IPS-11a (cell line): ENCODE results near the gene DISP2.

ENCODE experiments used
- H3K4me3 ChIP-seq: one replicate; pipeline ENCODE4 v1.5.1; 2013; ENCODE audit warnings: low read depth, low read length, control low read depth

The DISP2 gene

DNA sequence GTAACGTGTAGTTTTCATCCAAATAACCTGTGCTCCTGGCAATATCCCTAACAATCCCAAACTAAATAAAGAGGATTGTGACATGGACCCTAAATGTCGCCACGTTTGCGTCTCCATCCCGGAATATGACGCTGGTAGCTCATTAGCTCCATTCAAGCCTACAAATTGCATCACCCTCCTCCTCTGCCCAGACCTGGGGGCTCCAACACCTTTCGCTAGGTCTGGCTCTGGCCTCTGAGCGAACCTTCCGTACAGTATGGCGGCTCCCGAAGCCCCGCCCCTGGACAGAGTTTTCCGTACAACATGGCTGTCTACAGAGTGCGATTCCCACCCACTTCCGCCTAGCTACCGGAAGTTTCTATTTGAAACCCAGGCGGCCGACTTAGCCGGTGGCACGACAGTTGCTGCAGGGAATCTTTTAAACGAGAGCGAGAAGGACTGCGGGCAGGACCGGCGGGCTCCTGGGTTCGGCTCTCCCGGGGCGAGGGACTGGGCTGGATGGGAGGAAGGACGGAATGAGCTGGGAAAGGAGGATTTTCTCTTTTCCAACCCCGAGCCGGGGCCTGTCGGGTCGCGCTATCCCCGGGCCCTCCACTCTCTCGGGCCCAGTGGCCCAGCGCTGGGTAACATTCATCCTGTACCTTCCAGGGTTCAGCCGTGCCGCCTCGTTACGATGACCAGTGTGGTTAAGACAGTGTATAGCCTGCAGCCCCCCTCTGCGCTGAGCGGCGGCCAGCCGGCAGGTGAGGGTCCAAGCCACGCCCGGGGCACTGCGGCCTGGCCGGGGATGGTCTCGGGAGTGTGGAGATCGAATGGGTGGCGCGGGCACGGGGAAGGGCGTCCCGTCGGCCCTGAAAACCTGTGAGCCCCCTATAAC is 24.8 kb downstream of the DISP2 start, which contains the start of gene KNSTRN:
Gene KNSTRN, plus strand, starts transcription at position 142 of the 877 bp plus-strand sequence. Its CDS starts 115 bp downstream, at position 257.
- peak within 1 kb of the TSS; percentile 94 for H3K4me3 ChIP-seq

DNA sequence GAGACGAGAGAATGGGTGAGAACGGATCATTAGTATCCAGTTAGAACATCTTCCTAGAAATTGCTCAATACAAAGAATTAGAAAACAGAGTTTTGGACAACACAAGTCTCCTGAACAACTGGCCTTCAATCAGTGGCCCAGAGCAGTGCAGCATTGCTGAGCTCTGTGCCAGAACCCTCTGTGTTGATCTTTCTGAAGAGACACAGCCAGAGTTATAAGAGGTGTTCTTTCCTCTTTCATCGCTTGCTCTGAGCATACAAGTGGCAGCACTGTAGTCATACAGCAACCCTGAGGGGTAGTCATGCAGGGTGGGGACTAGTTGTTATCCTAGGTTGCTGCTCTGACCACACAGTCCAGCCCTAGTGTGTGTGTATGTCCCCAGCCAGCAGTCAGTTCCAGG is 28.5 kb downstream of the DISP2 start:
- no peak overlapping the region for H3K4me3 ChIP-seq

DNA sequence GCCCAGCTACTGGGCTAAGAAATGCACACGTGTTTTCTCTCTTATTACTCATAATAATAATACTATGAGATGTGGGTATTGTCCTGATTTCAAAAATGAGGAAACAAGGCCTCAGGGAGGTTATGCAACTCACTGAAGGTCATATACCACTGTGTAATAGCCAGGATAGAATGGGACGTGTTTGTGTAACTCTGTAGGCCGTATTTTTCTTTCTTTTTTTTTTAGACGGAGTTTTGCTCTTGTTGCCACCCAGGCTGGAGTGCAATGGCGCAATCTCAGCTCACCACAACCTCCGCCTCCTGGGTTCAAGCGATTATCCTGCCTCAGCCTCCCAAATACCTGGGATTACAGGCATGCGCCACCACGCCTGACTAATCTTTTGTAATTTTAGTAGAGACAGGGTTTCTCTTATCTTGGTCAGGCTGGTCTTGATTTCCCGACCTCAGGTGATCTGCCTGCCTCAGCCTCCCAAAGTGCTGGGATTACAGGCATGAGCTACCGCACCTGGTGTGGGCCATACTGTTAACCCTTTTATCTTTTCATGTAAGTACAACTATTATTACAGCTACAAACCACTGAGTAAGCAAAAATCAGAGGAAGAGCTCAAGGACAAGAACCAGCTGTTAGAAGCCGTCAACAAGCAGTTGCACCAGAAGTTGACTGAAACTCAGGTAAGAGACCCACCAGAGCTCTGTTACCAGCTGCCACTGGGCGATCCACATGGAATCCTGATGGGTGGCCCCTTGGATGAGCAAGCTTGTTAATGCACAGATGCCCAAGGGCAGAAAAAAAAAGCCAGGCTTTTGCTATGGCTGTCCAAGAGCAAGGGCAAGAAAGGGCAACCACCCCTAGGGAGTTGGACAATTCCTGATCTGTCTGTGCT is 31.2 kb downstream of the DISP2 start:
- H3K4me3 ChIP-seq = no peak overlapping the region

DNA sequence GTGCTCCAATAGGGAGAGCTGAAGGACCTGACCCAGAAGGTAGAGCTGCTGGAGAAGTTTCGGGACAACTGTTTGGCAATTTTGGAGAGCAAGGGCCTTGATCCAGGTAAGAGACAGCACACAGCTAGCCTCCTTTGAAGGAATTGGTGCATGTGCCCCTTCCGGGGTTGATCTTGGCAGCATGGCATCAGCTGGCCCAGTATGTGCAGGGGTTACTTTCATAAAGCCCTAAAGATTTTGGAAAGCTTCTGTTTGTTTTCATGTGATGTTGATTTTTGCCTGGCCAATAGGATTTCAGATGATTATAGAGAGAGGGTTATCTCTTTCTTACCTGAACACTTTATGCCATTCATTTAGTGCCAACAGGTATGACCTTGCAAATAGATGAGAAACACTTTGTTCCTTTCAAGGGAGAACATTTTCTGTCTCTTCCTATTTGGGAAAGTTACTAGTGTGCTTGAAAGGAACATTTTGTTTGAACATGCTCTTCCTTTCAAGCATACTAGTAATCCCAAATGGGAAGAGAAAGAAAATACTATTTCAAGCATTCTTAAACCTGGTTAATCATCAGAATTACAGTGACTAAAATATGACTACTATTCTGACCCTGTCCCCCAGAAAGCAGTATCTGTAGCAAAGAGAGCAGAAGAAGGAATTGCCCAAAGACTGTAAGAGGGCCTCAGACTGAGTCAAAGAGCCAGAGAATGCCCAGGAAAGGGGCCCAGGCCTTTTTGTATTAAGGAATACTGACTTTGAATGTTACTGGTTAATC is 32.0 kb downstream of the DISP2 start:
- H3K4me3 ChIP-seq = no peak overlapping the region

DNA sequence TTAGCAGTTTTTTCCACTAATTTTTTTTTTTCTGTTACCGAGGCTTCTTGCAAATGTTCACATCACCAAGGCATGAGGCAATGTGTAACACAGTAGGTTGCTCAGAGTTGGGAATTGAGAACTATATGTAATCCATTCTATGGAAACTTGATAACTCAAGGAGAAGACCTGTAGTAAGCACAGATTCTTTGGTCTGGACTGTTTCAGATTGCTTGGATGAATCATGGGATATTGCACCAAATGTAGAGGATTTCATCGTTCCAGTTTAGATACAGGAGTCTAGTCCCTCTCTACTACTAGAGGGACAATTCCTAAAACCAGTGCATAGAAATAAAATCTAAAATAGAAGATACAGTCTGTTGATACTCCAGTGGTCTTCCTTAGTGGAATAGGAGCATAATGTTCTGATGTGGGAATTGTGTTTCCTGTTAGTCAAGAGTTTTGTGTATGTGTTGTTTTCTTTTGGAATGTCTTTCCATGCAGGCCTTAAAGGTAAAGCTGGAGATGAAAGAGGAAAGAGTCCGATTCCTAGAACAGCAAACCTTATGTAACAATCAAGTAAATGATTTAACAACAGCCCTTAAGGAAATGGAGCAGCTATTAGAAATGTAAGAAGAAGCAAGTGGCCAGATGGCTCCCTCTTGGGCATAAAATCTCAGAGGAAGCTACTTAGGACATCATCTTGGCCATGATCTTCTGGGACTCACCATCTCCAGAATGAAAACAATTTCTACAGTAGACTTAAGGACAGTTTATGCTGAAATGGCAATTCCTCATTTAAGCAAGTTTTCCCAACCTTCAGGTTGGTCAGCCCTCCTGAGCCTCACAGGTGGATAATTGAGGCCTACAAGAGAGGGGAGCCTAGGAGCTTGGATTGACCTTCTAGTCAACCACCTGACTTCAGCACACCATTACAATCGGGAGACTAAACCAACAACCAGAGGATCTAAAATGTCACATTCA is 35.2 kb downstream of the DISP2 start:
- H3K4me3 ChIP-seq = no peak overlapping the region

DNA sequence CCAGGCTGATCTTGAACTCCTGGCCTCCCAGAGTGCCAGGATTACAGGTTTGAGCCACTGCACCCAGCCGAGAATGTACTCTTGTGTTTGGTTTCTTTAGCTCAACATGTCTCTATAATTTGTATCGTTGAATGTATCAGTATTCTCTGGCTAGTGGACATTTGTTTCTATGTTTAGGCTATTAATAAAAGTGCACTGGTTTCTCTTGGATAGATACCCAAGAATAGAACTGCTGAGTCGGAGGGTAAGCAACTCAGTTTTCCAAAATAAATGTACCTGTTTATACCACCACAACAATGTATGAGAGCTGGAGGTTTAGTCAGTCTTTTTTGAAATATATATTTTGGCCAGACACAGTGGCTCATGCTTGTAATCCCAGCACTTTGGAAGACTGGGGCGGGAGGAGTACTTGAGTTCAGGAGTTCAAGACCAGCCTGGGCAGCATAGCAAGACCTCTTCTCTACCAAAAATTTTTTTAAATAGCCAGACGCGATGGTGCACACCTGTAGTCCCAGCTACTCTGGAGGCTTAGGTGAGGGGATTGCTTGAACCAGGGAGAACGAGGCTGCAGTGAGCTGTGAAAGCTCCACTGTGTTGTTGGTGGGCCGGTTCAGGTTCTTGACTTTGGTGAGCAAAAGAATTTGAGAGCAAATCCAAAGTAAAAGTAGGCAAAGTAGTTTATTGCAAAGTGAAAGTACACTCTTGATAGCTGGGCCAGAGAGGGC is 39.8 kb downstream of the DISP2 start:
- no peak overlapping the region for H3K4me3 ChIP-seq

DNA sequence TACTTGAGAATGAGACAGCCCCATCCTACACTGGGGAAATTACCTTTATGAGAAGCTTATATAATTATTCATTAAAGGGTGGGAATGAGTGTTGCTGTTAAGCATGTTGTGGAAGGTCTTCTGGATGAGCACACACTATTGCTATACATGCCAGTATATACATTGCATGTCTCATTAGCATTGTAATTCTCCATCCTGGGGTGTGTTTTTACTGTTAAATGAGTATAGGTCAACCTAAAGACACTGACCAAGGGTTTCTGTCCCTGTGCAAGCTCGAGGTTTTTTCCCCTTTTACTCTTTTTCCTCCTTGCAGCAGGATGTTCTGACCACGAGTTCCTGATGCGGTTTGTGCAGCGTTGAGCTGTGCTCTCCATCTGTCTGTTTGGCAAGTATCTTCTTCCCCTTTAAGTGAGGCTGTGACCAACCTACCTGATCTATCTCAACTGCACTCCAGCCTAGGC is 40.4 kb downstream of the DISP2 start:
- no peak overlapping the region for H3K4me3 ChIP-seq

DNA sequence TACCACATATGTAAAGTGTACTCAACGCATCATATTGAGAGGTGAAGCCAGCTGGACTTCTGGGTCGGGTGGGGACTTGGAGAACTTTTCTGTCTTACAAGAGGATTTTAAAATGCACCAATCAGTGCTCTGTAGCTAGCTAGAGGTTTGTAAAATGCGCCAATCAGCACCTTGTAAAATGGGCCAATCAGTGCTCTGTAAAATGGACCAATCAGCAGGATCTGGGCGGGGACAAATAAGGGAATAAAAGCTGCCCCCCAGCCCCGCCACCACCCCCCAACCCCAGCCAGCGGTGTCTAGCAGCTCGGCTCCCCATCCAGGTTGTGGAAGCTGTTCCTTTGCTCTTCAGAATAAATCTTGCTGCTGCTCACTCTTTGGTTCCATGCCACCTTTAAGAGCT is 41.4 kb downstream of the DISP2 start:
- H3K4me3 ChIP-seq = no peak overlapping the region

DNA sequence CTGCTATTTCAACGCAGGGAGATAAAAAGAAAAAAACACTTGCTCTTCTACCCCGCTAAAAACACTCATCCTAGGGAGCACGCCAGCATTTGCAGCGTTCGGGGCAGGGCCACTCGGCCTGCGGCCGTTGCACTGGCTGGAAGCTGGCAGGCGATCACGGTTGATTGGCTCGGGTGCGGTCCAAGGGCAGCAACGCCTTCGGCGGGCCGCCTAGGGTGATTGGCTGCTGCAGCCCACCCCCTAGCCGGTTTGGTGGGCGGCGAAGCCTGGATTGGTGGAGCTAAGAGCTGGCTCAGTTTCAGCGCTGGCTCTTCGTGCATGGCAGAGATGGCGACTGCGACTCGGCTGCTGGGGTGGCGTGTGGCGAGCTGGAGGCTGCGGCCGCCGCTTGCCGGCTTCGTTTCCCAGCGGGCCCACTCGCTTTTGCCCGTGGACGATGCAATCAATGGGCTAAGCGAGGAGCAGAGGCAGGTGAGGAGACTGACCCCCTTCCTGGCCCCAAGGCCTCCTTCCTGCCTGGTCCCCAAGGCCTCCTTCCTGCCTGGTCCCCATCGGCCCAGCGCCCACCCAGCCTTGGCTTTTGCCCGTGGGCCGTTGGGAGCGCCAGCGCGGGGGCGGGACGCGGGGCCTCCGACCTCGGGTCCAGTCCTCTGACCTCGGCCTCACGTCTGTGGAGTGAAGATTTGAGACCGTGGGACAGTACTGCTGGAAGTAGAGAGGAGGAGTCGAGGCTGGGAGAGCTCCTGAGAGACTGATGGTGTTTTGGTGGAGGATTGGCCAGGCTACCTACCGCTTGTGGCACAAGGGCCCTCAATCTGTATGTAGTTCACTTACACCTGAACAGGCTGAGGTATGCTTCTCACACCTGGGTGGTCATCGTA is 47.7 kb downstream of the DISP2 start, which contains the start of gene IVD:
Gene IVD, plus strand, starts transcription at position 295 of the 881 bp plus-strand sequence. Its CDS starts 33 bp downstream, at position 328.
- H3K4me3 ChIP-seq = peak within 1 kb of the TSS; percentile 93

DNA sequence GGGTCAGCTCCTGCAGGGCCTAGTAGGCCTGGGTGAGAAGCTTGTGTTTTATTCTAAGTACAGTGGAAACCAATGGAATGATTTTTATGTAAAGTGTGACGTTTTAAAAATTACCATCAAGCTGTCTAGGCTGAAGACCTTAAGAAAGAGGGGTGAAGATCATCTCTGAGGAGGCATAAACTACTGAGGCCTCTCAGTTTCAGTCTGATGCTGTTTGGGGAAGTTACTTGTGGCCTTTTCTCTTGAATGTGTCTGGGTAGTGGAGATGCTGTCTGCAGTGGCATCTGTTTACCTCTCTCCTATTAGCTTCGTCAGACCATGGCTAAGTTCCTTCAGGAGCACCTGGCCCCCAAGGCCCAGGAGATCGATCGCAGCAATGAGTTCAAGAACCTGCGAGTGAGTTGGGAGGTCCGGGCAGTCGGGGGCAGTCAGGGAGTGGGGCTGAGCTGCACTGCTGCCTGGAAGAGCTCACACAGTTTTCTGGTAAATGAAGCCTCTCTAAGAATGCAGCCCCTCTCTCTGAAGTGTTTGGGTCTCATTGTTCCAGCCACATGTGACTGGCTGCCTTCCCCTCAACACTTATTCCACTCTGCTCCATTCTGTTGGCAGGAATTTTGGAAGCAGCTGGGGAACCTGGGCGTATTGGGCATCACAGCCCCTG is 49.4 kb downstream of the DISP2 start:
- no peak overlapping the region for H3K4me3 ChIP-seq

DNA sequence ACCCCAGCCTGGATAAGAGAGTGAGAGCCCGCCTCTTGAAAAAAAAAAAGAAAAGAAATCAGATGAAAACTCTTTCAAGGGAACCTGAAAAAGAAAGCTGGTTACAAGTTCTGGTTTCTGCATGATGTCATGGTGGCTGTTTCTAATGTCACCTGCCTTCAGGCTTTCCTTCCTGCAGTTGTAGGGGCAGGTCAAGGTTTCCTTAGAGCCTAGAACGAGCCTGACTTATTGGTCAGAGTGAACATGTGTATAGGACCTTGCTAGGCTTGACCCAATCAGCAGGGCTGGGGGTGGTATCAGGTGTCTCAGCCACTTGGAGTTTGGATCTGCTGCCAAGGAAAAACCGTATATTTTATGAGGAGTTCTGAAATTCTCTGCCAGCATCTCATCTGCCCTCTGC is 51.3 kb downstream of the DISP2 start:
- H3K4me3 ChIP-seq = no peak overlapping the region

DNA sequence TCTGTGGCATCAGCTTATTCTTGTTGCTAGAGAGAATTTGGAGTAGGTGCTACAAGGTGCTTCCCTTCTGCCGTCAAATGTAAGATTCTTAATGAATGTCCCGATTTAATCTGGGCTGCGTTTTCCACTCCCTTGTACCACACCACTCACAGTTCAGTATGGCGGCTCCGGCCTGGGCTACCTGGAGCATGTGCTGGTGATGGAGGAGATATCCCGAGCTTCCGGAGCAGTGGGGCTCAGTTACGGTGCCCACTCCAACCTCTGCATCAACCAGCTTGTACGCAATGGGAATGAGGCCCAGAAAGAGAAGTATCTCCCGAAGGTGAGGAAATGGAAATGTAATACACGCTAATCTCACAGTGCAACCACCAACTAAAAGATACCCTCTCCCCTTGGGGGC is 52.5 kb downstream of the DISP2 start:
- H3K4me3 ChIP-seq = no peak overlapping the region

DNA sequence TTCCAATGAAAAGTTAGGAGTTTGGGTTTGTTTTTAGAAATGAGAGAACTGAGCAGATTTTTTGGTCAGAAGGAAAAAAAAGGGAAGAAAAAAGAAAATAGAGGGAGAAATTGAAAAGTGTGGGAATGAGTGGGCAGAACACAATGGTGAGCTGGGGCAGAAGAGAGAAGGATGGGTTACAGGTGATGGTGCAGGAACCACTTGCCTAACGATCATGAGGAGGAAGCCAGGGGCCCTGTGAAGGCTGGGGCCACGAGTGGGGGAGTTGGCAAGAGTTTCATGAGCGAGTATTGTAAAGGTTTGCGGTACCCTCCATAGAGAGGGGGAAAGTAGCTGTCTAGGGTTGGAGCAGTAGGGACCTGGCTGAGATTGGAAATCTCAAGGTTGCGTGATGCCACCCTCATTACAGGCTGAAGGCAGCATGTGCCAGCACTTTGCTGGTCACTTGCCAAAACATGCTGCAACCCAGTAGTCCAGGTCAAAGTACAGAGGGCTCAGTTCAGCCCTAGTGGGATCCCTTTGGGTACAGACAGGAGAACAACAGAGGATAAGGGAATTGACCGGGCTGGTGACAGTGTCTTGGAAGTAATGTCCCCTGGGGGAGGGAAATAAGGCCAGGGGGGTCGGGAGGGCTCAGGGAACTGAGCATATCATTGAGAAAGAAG is 54.2 kb downstream of the DISP2 start:
- H3K4me3 ChIP-seq = no peak overlapping the region

DNA sequence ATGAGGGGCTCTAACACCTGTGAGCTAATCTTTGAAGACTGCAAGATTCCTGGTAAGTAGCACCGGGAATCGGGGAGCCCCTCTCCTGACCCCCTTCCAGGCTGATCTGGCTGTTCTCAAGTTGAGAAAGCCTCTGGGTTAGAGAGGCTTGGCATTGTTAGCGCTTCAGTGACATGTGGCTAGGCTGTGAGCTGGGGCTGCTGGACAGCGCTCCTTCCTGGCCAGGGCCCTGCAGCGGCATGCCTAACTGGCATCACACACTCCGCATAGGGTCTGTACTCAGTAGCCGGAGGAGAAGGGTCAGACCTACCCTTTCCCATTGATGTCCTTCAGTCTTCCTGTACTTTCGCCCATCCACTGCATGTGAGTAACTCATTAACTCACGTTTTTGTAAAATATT is 55.0 kb downstream of the DISP2 start:
- no peak overlapping the region for H3K4me3 ChIP-seq

DNA sequence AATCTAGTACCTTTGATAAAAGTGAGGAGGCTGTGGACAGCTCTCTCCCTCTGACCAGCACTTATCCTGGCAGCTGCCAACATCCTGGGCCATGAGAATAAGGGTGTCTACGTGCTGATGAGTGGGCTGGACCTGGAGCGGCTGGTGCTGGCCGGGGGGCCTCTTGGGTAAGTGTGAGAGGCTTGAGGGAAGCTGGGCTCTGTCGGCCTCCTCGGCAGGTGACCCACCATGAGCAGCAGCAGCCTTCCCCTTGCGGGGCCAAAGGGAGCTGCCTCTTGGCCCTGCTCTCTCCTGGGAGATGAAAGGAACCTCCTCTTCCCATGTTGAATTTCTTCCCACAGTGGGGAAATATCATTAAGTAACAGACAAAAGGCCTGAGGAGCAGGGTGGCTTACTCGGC is 56.8 kb downstream of the DISP2 start:
- no peak overlapping the region for H3K4me3 ChIP-seq

DNA sequence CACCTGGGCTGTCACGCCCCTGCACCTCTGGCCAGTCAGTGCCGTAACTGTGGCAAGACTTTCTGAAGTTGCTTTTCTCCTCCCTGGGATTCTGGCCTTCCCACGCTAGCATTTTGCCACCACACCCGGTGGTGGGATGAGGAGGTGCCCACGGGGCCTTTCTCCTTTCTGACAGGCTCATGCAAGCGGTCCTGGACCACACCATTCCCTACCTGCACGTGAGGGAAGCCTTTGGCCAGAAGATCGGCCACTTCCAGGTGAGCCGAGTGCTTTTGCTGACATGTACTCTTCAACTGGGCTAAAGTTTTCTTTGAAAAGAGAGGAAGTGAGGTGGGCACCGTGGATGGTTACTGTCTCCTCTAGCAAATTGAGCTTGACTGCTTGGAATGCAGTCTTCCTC is 57.2 kb downstream of the DISP2 start:
- no peak overlapping the region for H3K4me3 ChIP-seq

DNA sequence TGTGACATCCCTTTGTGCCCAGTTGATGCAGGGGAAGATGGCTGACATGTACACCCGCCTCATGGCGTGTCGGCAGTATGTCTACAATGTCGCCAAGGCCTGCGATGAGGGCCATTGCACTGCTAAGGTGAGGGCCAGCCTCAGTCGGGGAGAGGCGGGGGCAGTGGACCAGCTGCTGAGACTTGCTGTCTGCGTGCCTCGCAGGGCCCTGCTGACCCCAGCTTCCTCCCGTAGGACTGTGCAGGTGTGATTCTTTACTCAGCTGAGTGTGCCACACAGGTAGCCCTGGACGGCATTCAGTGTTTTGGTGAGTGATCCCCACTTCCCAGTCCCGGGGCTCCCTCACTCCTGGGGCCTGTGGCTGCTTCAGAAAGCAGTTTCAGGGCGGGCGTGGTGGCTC is 58.0 kb downstream of the DISP2 start:
- no peak overlapping the region for H3K4me3 ChIP-seq
